SU-DHL-6 (cell line): ENCODE measurements around the gene CXXC4.

Source experiments
- H2AFZ ChIP-seq: fragments of 200-600 bp; sonication (generic); 2 replicates; pipeline ENCODE4 v1.6.1; 2014; ENCODE audit warnings: low read depth, mild to moderate bottlenecking, moderate library complexity, mixed read lengths, antibody characterized with exemption, low read length; ENCODE audit not compliant: severe bottlenecking
- H3F3A ChIP-seq: fragments of 200-600 bp; shearing (Covaris generic); 2 replicates; pipeline ENCODE4 v1.6.0; 2016; ENCODE audit warnings: antibody characterized with exemption, mild to moderate bottlenecking; ENCODE audit not compliant: insufficient read depth
- H3K27ac ChIP-seq: fragments of 200-600 bp; sonication (generic); 2 replicates; pipeline ENCODE4 v1.5.1; 2016; ENCODE audit warnings: low read depth, mild to moderate bottlenecking, low read length, moderate library complexity, mixed read lengths
- H3K27me3 ChIP-seq: fragments of 200-600 bp; sonication (generic), shearing (Covaris generic); 2 replicates; pipeline ENCODE4 v1.6.0; 2014; ENCODE audit warnings: mild to moderate bottlenecking, low read length
- H3K36me3 ChIP-seq: fragments of 200-600 bp; sonication (generic); 2 replicates; pipeline ENCODE4 v1.6.1; 2014; ENCODE audit warnings: mild to moderate bottlenecking, low read length, mixed read lengths
- H3K4me2 ChIP-seq: fragments of 300-600, 200-600 bp; shearing (Covaris generic), sonication (generic); 2 replicates; pipeline ENCODE4 v1.6.0; 2014; ENCODE audit warnings: low read length, low read depth, mild to moderate bottlenecking; ENCODE audit not compliant: poor library complexity, severe bottlenecking
- H3K4me3 ChIP-seq: fragments of 200-600 bp; sonication (generic); 2 replicates; pipeline ENCODE4 v1.5.1; 2014; ENCODE audit warnings: antibody characterized with exemption, low read length, mild to moderate bottlenecking, mixed read lengths; ENCODE audit not compliant: insufficient read depth, poor library complexity, severe bottlenecking
- H3K79me2 ChIP-seq: fragments of 200-600 bp; sonication (generic); 2 replicates; pipeline ENCODE4 v1.6.1; 2014; ENCODE audit warnings: mild to moderate bottlenecking, low read length, moderate library complexity; ENCODE audit not compliant: insufficient read depth
- H3K9ac ChIP-seq: fragments of 200-600 bp; sonication (generic); 2 replicates; pipeline ENCODE4 v1.7.0; 2014; ENCODE audit warnings: mild to moderate bottlenecking, low read length
- H3K9me2 ChIP-seq: fragments of 200-600 bp; sonication (generic); replicated peaks from 2 replicates; pipeline ENCODE4 v1.6.1; 2014; ENCODE audit warnings: low read length; ENCODE audit not compliant: insufficient read depth
- H3K9me3 ChIP-seq: fragments of 200-600 bp; sonication (generic); 2 replicates; pipeline ENCODE4 v1.6.1; 2014; ENCODE audit warnings: low read length, mixed read lengths; ENCODE audit not compliant: insufficient read depth
- H4K20me1 ChIP-seq: fragments of 200-600 bp; sonication (generic); 2 replicates; pipeline ENCODE4 v1.6.1; 2014; ENCODE audit warnings: low read depth, mild to moderate bottlenecking, antibody characterized with exemption, low read length, moderate library complexity, mixed read lengths
- CTCF ChIP-seq: fragments of 200-600 bp; sonication (generic); IDR thresholded peaks from one replicate; pipeline ENCODE4 v1.5.1; 2017; ENCODE audit warnings: antibody characterized with exemption, mild to moderate bottlenecking, low read length, moderate library complexity; ENCODE audit not compliant: insufficient read depth, poor library complexity, severe bottlenecking
- EZH2phosphoT487 ChIP-seq: fragments of 200-600 bp; sonication (generic), shearing (Covaris generic); conservative IDR thresholded peaks from 2 replicates; pipeline ENCODE4 v1.6.1; 2018; ENCODE audit warnings: mild to moderate bottlenecking, antibody characterized with exemption, low read length, moderate library complexity, mixed read lengths

Gene CXXC4

DNA sequence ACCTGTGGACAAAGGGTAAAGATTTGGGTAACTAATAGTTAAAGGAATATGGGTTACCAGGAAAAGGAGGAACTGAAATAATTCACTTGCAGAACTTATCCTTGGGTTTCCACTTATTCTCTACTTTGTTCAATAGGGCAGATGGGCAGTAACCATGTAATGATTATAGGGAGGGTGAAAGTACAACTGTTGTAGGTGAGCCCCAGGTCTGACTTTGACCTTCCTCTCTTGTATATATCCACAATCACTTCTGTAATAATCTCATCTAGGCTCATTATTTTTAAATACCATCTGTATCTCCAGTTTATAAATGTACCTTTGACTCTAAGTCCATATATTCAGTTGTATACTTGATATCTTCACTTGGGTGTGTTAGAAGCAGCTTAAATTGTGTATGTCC lies 32.1 kb downstream of the CXXC4 start:
- no peak overlapping the region for H2AFZ ChIP-seq
- H3F3A ChIP-seq, result no peaks in the 10 kb centered on the region
- no peak overlapping the region for H3K4me3 ChIP-seq
- H3K9me2 ChIP-seq, result no peaks in the 10 kb centered on the region
- no peaks in the 10 kb centered on the region for H3K9me3 ChIP-seq
- H3K9ac ChIP-seq, result no peak overlapping the region
- no peaks in the 10 kb centered on the region for H3K27me3 ChIP-seq
- no peaks in the 10 kb centered on the region for H3K79me2 ChIP-seq
- H3K4me2 ChIP-seq, result no peak overlapping the region
- TF ChIP-seq EZH2phosphoT487 (no peak), CTCF (no peak)
- H4K20me1 ChIP-seq, result no peaks in the 10 kb centered on the region
- H3K27ac ChIP-seq, result no peak overlapping the region
- H3K36me3 ChIP-seq, result no peaks in the 10 kb centered on the region

- no peaks in the 10 kb centered on the region for H3K9me3 ChIP-seq
- H4K20me1 ChIP-seq, result no peaks in the 10 kb centered on the region
- H3K27me3 ChIP-seq, result no peaks in the 10 kb centered on the region
- H3K79me2 ChIP-seq, result no peaks in the 10 kb centered on the region
- no peak for TF ChIP-seq CTCF
- H3F3A ChIP-seq, result no peaks in the 10 kb centered on the region
- H3K36me3 ChIP-seq, result no peaks in the 10 kb centered on the region
- H3K4me3 ChIP-seq, result no peak overlapping the region
- no peak overlapping the region for H2AFZ ChIP-seq
- H3K27ac ChIP-seq, result no peak overlapping the region
- H3K9ac ChIP-seq, result no peak overlapping the region
- H3K9me2 ChIP-seq, result no peaks in the 10 kb centered on the region
- no peak overlapping the region for H3K4me2 ChIP-seq
Observed at GRCh38 chr4:104457308-104457981, 37.2 kb downstream of the CXXC4 start.

DNA sequence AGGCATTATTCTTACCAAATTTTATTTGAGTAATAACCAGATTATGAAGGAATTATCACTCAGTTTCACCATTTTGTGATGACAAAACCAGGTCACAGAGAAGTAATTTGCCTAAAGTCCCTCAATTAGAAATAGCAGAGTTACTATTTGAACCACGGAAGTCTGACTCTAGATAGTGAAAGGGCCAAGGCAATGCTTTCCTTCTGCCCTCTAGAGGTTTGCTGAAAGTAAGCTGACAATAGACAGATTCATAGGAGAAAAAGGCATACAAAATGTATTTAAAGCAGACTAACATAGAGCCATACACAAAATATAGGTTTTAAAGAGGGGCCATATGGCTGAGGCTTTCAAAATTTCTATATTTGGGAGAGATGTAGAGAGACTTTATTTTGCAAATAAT lies 43.1 kb downstream of the CXXC4 start:
- no peaks in the 10 kb centered on the region for H3K9me2 ChIP-seq
- no peak overlapping the region for H2AFZ ChIP-seq

More for the DNA sequence above, 43.1 kb downstream of the CXXC4 start:
- H3K36me3 ChIP-seq, result no peaks in the 10 kb centered on the region
- H3K27me3 ChIP-seq, result no peaks in the 10 kb centered on the region
- H3F3A ChIP-seq, result no peaks in the 10 kb centered on the region
- H3K27ac ChIP-seq, result no peak overlapping the region
- H3K4me2 ChIP-seq, result no peak overlapping the region
- no peaks in the 10 kb centered on the region for H3K9me3 ChIP-seq
- no peaks in the 10 kb centered on the region for H4K20me1 ChIP-seq
- TF ChIP-seq EZH2phosphoT487, result no peak
- TF ChIP-seq CTCF, result peak; percentile 16
- no peak overlapping the region for H3K9ac ChIP-seq
- H3K4me3 ChIP-seq, result no peak overlapping the region
- no peaks in the 10 kb centered on the region for H3K79me2 ChIP-seq
